Measurements from ENCODE around the gene DSG2. TPM values are rescaled to one million over a fixed set of nuclear protein-coding genes. Genes with fewer than 3 reads are reported as not detected.

DSG2 gene
- total RNA-seq, 1 experiment from 2014 or later, result 106 TPM

DNA sequence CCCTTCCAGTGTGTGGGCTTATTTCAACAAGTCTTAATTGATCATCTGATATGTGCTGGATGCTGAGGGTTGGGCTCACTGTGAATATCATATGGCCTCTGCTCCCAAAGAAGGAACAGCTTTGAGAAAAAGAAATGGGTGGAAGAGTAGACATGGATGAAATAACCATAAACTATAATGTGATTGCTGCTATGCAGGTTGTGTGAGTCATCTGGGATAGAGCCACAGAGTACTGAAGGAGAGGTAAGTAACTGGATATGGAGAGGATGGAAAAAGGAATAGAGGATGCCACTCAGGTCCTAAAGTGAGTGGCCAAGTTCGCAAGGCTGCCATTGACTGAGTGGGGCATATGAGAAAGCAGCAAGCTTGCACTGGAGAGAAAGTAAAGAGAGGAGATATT, 8.7 kb upstream of the DSG2 start:
- no TSS peak for BruUV-seq (replicated peaks)
- Mint-ChIP-seq H3K27me3 (ENCODE audit: insufficient read depth, unreplicated experiment) (no peaks in the 10 kb centered on the region), H3K27ac (ENCODE audit: low read depth, unreplicated experiment) (peak overlapping the region; percentile 65), H3K4me1 (ENCODE audit: insufficient read depth, unreplicated experiment) (peaks cover 54% of the 10 kb centered on the region), H3K9me3 (ENCODE audit: unreplicated experiment) (no peaks in the 10 kb centered on the region), H3K36me3 (ENCODE audit: insufficient read depth, unreplicated experiment) (peaks cover 22% of the 10 kb centered on the region), H3K4me3 (ENCODE audit: unreplicated experiment) (peak overlapping the region; percentile 8)
- ChIA-PET POLR2A (interaction anchor here (0.6 to 13.1 kb wide), 20 partner anchors 8 to 452 kb away, joined by 3 to 158 read pairs (median 5); partner anchors contain the start of genes DSC2, DSG2 and DSG3), CTCF (interaction anchor here (0.8 to 1.7 kb wide), 3 partner anchors 17 to 65 kb away, joined by 3 to 7 read pairs (median 6); no protein-coding TSS in a partner anchor)
- peak; percentile 52 for DNase-seq (ENCODE audit: unreplicated experiment)
- intact Hi-C loops (cut with micrococcal nuclease), result no loop called here
- TF ChIP-seq, protein P1, sequence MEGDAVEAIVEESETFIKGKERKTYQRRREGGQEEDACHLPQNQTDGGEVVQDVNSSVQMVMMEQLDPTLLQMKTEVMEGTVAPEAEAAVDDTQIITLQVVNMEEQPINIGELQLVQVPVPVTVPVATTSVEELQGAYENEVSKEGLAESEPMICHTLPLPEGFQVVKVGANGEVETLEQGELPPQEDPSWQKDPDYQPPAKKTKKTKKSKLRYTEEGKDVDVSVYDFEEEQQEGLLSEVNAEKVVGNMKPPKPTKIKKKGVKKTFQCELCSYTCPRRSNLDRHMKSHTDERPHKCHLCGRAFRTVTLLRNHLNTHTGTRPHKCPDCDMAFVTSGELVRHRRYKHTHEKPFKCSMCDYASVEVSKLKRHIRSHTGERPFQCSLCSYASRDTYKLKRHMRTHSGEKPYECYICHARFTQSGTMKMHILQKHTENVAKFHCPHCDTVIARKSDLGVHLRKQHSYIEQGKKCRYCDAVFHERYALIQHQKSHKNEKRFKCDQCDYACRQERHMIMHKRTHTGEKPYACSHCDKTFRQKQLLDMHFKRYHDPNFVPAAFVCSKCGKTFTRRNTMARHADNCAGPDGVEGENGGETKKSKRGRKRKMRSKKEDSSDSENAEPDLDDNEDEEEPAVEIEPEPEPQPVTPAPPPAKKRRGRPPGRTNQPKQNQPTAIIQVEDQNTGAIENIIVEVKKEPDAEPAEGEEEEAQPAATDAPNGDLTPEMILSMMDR (IDR thresholded peaks at IDR 0.05; ENCODE audit: unreplicated experiment), result no peak

DNA sequence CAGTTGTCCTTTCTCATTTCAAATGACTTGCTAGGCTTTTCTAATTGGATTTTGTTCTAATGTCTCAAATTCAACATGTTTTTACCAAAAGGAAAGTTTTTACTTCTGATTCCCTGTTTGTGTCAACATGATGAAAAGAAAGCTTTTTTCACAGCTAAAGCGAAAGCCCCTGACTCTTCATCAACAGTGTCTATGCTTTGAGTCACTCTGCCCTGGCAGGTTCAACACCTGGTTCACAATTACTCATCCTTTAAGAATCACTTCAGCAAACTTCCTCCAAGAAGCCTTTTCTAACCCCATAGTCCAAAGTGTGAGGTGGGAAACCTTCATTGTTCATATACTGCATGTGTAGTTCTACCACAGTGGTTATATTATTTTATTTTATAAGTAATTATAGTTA, 7.6 kb upstream of the DSG2 start:
- peaks cover 13% of the 10 kb centered on the region for H3K36me3 Mint-ChIP-seq (ENCODE audit: insufficient read depth, unreplicated experiment)
- no peak overlapping the region for H3K4me3 Mint-ChIP-seq (ENCODE audit: unreplicated experiment)
- no peaks in the 10 kb centered on the region for H3K27me3 Mint-ChIP-seq (ENCODE audit: insufficient read depth, unreplicated experiment)
- peak overlapping the region; percentile 65 for H3K27ac Mint-ChIP-seq (ENCODE audit: low read depth, unreplicated experiment)
- CTCF ChIA-PET, result interaction anchor here (0.6 to 1.7 kb wide), 9 partner anchors 14 to 1406 kb away, joined by 3 to 7 read pairs (median 3); no protein-coding TSS in a partner anchor
- peaks cover 49% of the 10 kb centered on the region for H3K4me1 Mint-ChIP-seq (ENCODE audit: insufficient read depth, unreplicated experiment)
- intact Hi-C loops (cut with micrococcal nuclease), result loop anchor here (2.0 kb wide), 1 partner anchor 40 kb away; no protein-coding TSS in a partner anchor
- TF ChIP-seq, protein P1 (IDR thresholded peaks at IDR 0.05; ENCODE audit: unreplicated experiment), result no peak
- no TSS peak for BruUV-seq (replicated peaks)
- DNase-seq (ENCODE audit: unreplicated experiment), result peak; percentile 73
- no peaks in the 10 kb centered on the region for H3K9me3 Mint-ChIP-seq (ENCODE audit: unreplicated experiment)
- POLR2A ChIA-PET, result interaction anchor here (0.7 to 13.1 kb wide), 27 partner anchors 9 to 451 kb away, joined by 3 to 158 read pairs (median 5); partner anchors contain the start of genes DSG2 and DSG3

DNA sequence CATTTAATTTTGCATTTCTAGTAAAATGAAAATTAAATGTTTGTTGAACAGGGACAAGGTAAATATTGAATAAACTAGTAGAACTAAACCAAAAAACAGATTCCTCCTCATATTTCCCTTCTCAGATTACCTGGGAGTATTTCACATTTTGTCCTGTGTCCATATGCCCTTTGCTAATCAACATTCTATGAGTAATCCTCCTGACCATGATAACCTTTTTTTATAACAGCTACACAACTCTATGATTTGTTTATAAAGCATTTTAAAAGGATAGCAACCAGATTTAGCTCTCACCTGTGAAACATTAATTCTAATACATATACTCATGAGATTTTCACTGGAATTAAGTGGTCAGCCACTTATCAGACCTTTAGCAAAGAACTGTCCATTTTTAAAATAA, 7.1 kb upstream of the DSG2 start:
- Mint-ChIP-seq H3K9me3 (ENCODE audit: unreplicated experiment) (no peaks in the 10 kb centered on the region), H3K4me1 (ENCODE audit: insufficient read depth, unreplicated experiment) (peaks cover 49% of the 10 kb centered on the region)
- CTCF ChIA-PET, result interaction anchor here (0.7 to 1.4 kb wide), 4 partner anchors 15 to 247 kb away, joined by 3 to 6 read pairs (median 4); no protein-coding TSS in a partner anchor

DNA sequence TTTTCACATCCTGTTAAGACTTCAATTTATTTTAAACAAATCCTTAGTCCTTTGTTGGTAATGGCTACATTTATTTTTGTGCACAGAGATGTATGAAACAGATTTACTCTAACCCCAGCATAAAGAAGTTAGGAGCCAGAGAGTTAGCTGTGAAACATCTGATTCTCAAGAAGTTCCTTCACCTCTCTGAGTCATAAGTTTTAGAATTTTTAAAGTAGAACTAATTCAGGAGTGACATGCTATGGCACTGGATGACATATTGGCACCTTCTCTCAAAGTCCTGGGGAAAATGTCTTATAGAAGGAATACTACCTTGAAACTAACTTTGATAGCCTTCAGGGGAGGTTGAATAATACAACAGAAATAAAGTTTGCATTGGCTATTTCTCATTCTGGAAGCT, 6.4 kb upstream of the DSG2 start:
- Mint-ChIP-seq H3K27ac (ENCODE audit: low read depth, unreplicated experiment) (peak overlapping the region; percentile 65), H3K4me1 (ENCODE audit: insufficient read depth, unreplicated experiment) (peaks cover 43% of the 10 kb centered on the region), H3K4me3 (ENCODE audit: unreplicated experiment) (no peak overlapping the region), H3K9me3 (ENCODE audit: unreplicated experiment) (no peaks in the 10 kb centered on the region), H3K27me3 (ENCODE audit: insufficient read depth, unreplicated experiment) (no peaks in the 10 kb centered on the region), H3K36me3 (ENCODE audit: insufficient read depth, unreplicated experiment) (peaks cover 5% of the 10 kb centered on the region)
- CTCF ChIA-PET, result interaction anchor here (1.0 to 1.4 kb wide), 2 partner anchors 15 to 16 kb away, joined by 3 to 4 read pairs; no protein-coding TSS in a partner anchor
- intact Hi-C loops (cut with micrococcal nuclease), result loop anchor here (2.0 kb wide), 1 partner anchor 41 kb away; no protein-coding TSS in a partner anchor
- no TSS peak for BruUV-seq (replicated peaks)
- TF ChIP-seq, protein P1 (IDR thresholded peaks at IDR 0.05; ENCODE audit: unreplicated experiment), result no peak
- POLR2A ChIA-PET, result interaction anchor here (0.5 to 13.1 kb wide), 15 partner anchors 9 to 482 kb away, joined by 3 to 158 read pairs (median 6); partner anchors contain the start of genes DSC3 and DSG2
- no peak for DNase-seq (ENCODE audit: unreplicated experiment)

More for the DNA sequence above, 7.1 kb upstream of the DSG2 start:
- DNase-seq (ENCODE audit: unreplicated experiment), result no peak
- POLR2A ChIA-PET, result interaction anchor here (0.7 to 13.1 kb wide), 26 partner anchors 9 to 451 kb away, joined by 3 to 158 read pairs (median 5); partner anchors contain the start of genes DSC3 and DSG2
- Mint-ChIP-seq H3K36me3 (ENCODE audit: insufficient read depth, unreplicated experiment) (peaks cover 12% of the 10 kb centered on the region), H3K27me3 (ENCODE audit: insufficient read depth, unreplicated experiment) (no peaks in the 10 kb centered on the region), H3K4me3 (ENCODE audit: unreplicated experiment) (no peak overlapping the region), H3K27ac (ENCODE audit: low read depth, unreplicated experiment) (peak overlapping the region; percentile 65)
- intact Hi-C loops (cut with micrococcal nuclease), result loop anchor here (2.0 kb wide), 1 partner anchor 40 kb away; no protein-coding TSS in a partner anchor
- TF ChIP-seq, protein P1 (IDR thresholded peaks at IDR 0.05; ENCODE audit: unreplicated experiment), result no peak
- no TSS peak for BruUV-seq (replicated peaks)

All from MCF 10A (cell line).